CD4-positive, alpha-beta T cell treated with Interleukin-1 beta for 1 hour (primary cell): Measurements from ENCODE around the gene GAREM1.

Experiments used
- DNase-seq, 2 donors: peaks; one replicate each; pipeline ENCODE4 v3.0.0-alpha.2; 2020 to 2022

Gene GAREM1

GRCh38 chr18:32455361-32455760 lies 15.3 kb downstream of the GAREM1 start:
- no peak for DNase-seq

- no peak for DNase-seq
Observed at GRCh38 chr18:32454593-32454992, 16.1 kb downstream of the GAREM1 start.

- DNase-seq, result no peak
Observed at GRCh38 chr18:32450874-32451273, 19.8 kb downstream of the GAREM1 start.

- DNase-seq, result no peak
Observed at GRCh38 chr18:32450026-32450691, 20.5 kb downstream of the GAREM1 start.

GRCh38 chr18:32446780-32447179 lies 23.9 kb downstream of the GAREM1 start:
- DNase-seq, result no peak

- no peak for DNase-seq
Observed at GRCh38 chr18:32445846-32446245, 24.8 kb downstream of the GAREM1 start.

- no peak for DNase-seq
Observed at GRCh38 chr18:32443706-32444215, 26.9 kb downstream of the GAREM1 start.

DNA sequence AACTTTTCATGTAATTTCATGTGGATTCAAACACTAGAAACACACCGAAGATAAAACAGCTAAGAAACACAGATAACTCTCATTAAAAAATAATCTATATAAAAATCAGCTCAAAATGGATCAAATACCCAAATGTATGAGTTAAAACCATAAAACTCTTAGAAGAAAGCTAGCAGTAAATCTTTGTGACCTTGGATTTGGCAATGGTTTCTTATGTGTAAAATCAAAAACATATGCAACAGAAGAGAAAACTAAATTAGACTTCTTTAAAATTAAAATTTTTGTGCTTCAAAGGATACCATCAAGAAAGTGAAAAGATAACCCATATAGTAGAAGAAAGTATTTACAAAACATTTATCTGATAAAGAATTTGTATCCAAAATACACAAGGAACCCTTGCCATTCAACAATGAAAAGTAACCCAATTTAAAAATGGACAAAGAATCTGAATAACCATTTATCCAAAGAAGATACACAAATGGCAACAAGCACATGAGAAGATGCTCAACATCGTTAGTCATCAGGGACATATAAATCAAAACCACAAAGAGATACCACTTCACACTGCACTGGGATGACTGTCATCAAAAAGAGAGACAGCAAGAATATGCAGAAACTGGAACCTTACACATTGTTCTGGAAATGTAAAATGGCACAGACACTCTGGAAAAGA lies 27.5 kb downstream of the GAREM1 start:
- no peak for DNase-seq

DNA sequence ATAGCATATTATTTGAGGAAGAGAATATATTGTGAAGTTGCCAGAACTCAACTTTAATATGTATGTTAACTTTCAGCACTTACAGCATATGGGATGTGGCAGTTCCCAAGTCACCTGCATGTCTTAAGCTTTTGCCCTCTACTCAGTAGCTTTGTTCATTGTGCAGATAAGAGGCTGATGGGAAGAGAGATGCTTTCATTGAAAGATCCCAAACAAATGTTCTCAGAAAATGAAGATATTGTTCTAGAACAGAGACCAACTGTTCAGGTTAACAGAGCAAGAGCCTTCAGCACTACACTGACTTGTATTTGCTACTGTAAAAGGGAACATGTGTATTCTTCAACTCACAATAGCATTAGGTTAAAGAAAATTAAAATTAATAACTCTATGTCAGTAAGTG lies 28.1 kb downstream of the GAREM1 start:
- DNase-seq, result no peak

DNA sequence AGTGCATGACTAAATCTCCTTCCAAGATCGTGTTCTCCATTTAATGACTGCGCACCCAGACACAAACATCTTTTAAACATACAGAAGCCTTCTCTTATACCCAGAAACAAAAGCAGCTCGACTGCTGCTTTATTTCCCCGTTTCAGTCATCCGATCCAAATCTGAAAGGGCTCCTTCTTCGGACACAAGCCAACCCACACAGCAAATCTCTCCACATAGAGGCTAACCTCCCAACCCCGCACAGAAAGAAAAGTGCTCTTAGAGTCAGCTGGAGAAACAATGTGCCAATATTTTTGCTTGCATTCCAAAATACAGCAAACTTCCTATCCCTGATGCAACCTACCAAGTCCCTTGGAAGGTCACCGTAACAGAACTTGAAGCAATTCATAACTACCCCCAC lies 29.1 kb downstream of the GAREM1 start:
- DNase-seq, result no peak

DNA sequence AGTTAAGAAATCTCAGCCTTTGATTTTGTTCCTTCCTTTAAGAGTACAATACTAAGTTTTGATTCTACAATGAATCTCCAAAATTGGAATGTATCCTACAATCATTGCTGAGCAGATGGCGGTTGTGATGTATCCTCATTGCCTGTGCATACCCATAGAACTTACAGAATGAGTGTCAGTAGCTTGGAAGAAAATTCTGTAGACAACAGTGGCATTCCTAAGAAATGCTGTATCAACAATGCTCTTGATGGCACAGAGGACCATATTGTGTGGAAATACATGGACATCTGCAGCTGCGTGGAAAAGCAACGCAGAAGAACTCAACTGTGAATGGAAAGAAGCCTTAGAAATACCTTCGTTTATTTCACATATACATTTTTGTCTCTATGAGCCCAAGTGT lies 30.2 kb downstream of the GAREM1 start:
- no peak for DNase-seq

GRCh38 chr18:32439802-32440201 lies 30.9 kb downstream of the GAREM1 start:
- DNase-seq, result no peak

- no peak for DNase-seq
Observed at GRCh38 chr18:32439241-32439640, 31.4 kb downstream of the GAREM1 start.

GRCh38 chr18:32438173-32438572 lies 32.5 kb downstream of the GAREM1 start:
- DNase-seq, result no peak

- no peak for DNase-seq
Observed at GRCh38 chr18:32437100-32437834, 33.4 kb downstream of the GAREM1 start.

GRCh38 chr18:32435631-32436500 lies 34.8 kb downstream of the GAREM1 start:
- DNase-seq, result no peak

GRCh38 chr18:32431753-32432152 lies 38.9 kb downstream of the GAREM1 start:
- DNase-seq, result no peak

GRCh38 chr18:32429402-32429801 lies 41.3 kb downstream of the GAREM1 start:
- no peak for DNase-seq

GRCh38 chr18:32427084-32427900 lies 43.4 kb downstream of the GAREM1 start:
- no peak for DNase-seq

- DNase-seq, result no peak
Observed at GRCh38 chr18:32425466-32425865, 45.2 kb downstream of the GAREM1 start.

DNA sequence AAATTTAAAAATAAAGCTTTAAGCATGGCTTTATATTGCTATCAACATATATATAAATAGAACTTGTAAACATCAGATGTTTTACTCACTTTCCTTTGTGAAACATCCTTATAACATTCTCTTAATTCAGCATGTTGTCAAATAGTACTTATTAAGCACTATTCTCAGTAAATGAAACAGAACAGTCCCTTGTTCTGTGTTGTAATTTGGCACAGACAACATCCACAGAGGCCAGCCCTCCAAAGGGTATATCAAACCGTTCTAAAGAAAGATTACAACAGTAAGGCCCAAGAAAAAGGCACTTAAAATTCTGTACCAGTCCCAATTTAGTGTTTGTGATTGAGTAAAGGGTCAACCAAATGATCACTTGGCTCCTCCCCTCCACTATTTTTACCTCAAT lies 46.0 kb downstream of the GAREM1 start:
- no peak for DNase-seq
